RWPE1 (cell line): Measurements from ENCODE around the gene TNFRSF25.
A peak's percentile ranks its signal among the peaks of the same experiment; 100 is the strongest.

Experiments used
- CTCF ChIA-PET: fragments of 350-600 bp; sonication (Branson Sonifier 250); formaldehyde crosslinking; extraction: SDS; loops from one replicate; lab custom pipeline; 2021; lab: Yijun Ruan, JAX
- POLR2A ChIA-PET: fragments of 400-600 bp; formaldehyde crosslinking; extraction: SDS; loops from one replicate; lab custom pipeline; 2020; ENCODE audit warnings: antibody characterized with exemption; ENCODE audit not compliant: low non-redundant PET; lab: Yijun Ruan, JAX
- DNase-seq: peaks from one replicate; pipeline ENCODE4 v3.0.0; 2012; ENCODE audit warnings: low spot score
- H3K27ac ChIP-seq: fragments of 450-650 bp; 2 replicates; pipeline ENCODE4 v1.5.1; 2017
- TF ChIP-seq, protein P1 (sequence below): fragments of 450-650 bp; conservative IDR thresholded peaks from 2 replicates; pipeline ENCODE4 v1.5.1; 2017; ENCODE audit warnings: low read depth, mild to moderate bottlenecking

The TNFRSF25 gene

GRCh38 chr1:6502000-6502891 lies 36.3 kb upstream of the TNFRSF25 start:
- TF ChIP-seq, protein P1, sequence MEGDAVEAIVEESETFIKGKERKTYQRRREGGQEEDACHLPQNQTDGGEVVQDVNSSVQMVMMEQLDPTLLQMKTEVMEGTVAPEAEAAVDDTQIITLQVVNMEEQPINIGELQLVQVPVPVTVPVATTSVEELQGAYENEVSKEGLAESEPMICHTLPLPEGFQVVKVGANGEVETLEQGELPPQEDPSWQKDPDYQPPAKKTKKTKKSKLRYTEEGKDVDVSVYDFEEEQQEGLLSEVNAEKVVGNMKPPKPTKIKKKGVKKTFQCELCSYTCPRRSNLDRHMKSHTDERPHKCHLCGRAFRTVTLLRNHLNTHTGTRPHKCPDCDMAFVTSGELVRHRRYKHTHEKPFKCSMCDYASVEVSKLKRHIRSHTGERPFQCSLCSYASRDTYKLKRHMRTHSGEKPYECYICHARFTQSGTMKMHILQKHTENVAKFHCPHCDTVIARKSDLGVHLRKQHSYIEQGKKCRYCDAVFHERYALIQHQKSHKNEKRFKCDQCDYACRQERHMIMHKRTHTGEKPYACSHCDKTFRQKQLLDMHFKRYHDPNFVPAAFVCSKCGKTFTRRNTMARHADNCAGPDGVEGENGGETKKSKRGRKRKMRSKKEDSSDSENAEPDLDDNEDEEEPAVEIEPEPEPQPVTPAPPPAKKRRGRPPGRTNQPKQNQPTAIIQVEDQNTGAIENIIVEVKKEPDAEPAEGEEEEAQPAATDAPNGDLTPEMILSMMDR: no peak
- CTCF ChIA-PET: interaction anchor here (0.7 to 1.0 kb wide), 4 partner anchors 12 to 52 kb away, joined by 3 to 4 read pairs (median 3); partner anchors contain the start of gene NOL9
- H3K27ac ChIP-seq: peak overlapping the region; percentile 44
- POLR2A ChIA-PET: no interaction called here
- no peak for DNase-seq

DNA sequence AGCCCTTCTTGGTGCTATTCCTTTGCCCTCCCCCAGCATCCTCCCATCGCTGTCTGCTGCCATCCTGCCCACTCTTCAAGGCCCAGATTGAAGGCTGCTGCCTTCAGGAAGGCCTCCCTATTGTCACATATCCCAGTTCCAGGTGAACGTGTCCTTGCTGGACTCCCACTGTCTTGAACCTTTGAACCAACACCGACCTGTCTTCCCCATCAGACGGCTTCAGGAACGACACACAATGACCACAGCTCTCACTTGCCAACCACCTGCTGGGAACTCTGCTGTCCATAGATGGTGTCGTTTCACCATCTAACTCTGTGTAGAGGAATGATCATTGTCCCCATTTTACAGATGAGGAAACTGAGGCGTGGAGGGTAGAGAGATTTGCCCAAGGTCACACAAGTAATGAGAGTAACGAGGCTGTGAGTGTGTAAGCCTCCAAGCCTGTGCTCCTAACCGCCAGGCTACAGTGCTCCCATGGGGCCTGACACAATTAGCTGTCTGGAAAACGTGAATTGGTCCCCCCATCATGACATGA lies 35.4 kb upstream of the TNFRSF25 start:
- TF ChIP-seq, protein P1: no peak
- no peak for DNase-seq
- POLR2A ChIA-PET: no interaction called here
- CTCF ChIA-PET: interaction anchor here (0.5 to 0.7 kb wide), 2 partner anchors 15 to 29 kb away, joined by 3 to 4 read pairs; no protein-coding TSS in a partner anchor
- H3K27ac ChIP-seq: peak overlapping the region; percentile 44

GRCh38 chr1:6500544-6501278 lies 34.7 kb upstream of the TNFRSF25 start:
- CTCF ChIA-PET: interaction anchor here (0.5 to 2.9 kb wide), 3 partner anchors 11 to 29 kb away, joined by 3 to 11 read pairs (median 4); no protein-coding TSS in a partner anchor
- TF ChIP-seq, protein P1: no peak
- no peak for DNase-seq
- peak overlapping the region; percentile 8 for H3K27ac ChIP-seq
- POLR2A ChIA-PET: no interaction called here

- TF ChIP-seq, protein P1: no peak
- CTCF ChIA-PET: interaction anchor here (0.6 to 2.9 kb wide), 3 partner anchors 9 to 24 kb away, joined by 3 to 11 read pairs (median 7); no protein-coding TSS in a partner anchor
- H3K27ac ChIP-seq: peak overlapping the region; percentile 100; the same call in 1 of the 2 replicates
- no peak for DNase-seq
- POLR2A ChIA-PET: no interaction called here
Observed at GRCh38 chr1:6499296-6499695, 33.3 kb upstream of the TNFRSF25 start.

DNA sequence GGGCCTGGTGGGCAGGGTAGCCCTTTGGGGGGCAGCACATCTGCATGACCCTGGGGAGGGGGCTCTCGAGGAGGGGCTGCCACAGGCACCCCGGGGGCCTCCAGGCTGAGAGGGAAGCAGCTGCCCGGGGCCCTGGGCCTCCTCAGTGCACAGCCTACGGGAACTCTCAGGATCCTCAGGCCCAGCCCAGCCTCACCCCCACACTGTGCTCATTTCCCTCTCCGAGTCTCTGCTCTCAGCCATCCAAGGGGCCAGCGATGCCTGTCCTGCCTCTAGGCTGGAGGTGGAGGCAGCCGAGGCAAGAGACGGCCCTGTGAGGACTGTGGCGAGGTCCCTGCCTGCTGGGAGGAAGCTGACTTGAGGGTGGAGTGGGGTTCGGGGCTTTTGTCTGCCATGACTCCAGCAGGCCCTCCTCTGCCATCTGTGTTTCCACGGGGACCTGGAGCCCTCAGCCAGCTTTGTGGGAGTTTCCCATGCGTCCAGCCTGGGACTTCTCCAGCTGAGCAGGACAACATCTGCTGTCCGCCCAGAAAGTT lies 32.7 kb upstream of the TNFRSF25 start:
- ChIA-PET CTCF (interaction anchor here (0.6 to 2.9 kb wide), 4 partner anchors 9 to 61 kb away, joined by 3 to 11 read pairs (median 6); no protein-coding TSS in a partner anchor), POLR2A (no interaction called here)
- DNase-seq: no peak
- TF ChIP-seq, protein P1: no peak
- H3K27ac ChIP-seq: peak overlapping the region; percentile 100
